ENCODE results near the gene CDH15. TPM values are rescaled to one million over a fixed set of nuclear protein-coding genes. Genes with fewer than 3 reads are reported as not detected.
"Not testable (repeated sequence)": the region's sequence is repeated elsewhere in the genome, so short reads cannot be mapped to it uniquely, and the experiment has no call there.

The CDH15 gene
- total RNA-seq, 1 donor = not detected

DNA sequence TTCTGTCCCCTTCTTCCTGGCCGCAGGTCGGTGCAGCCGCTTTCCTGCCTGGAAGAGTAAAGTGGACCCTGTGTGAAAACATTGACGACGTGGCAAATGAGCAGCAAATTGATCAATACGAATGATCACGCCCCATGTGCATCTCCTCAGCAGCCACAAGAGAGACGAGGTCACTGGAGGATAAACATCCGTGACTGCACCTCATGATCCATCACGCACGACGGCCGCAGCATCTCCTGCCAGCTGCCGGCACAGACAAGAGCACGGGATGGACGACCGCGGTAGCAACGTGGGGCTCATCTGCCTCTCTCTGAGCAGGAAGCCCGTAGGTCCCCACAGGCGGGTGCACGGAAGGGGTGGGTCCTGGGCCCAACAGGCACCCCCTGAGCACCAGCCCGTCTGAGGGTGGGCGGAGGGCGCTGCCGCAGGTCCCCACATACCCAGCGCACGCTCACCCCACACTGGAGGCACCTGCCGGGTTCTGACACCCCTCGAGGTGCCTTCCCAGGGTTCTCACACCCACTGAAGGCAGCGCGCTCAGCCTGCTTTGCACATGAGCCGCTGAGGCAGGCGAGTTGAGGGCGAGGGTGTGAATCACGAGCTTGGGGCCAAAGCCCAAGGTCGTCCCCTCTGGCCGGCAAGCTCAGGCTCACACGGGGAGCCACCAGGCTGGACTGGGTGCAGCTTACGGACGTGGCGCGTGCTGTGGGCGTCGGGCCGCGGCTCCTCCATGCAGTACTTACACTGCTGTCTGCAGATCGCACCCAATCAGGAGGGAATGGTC is 12.3 kb upstream of the CDH15 start:
- H3K4me1 ChIP-seq (ENCODE audit: insufficient read depth, low read length) = no peaks in the 10 kb centered on the region

DNA sequence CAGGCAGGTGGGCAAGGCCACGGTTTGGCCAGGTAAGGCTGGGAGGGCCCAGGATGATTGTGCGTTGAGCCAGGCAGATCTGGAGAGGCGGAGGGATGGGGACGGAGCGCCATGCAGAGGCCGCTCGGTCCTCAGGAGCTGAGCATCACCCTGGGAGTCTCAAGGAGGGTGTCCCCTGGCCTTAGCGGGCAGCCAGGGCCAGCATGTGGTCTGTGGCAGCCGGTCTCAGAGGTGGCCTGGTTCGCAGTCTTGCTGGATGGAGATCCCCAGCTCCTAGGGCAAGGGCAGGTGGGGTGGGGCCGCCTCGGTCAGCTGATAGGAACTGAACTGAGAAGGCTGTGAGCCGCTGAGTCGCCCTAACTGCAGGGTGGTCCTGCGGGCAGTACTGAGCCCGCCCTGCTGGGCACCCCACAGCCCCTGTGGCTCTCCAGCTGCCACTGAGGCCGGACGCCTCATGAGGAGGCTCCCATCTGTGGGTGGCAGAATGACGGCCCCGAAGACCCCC is 11.6 kb upstream of the CDH15 start:
- no peaks in the 10 kb centered on the region for H3K27me3 ChIP-seq (ENCODE audit: insufficient read depth, low read length)
- no peaks in the 10 kb centered on the region for H3K9me3 ChIP-seq (ENCODE audit: low read depth, low read length)
- no peaks in the 10 kb centered on the region for H3K4me1 ChIP-seq (ENCODE audit: insufficient read depth, low read length)
- H3K4me3 ChIP-seq (ENCODE audit: low read length) = no peak overlapping the region

More for the DNA sequence above, 12.3 kb upstream of the CDH15 start:
- Histone ChIP-seq H3K27me3 (ENCODE audit: insufficient read depth, low read length) (no peaks in the 10 kb centered on the region), H3K9me3 (ENCODE audit: low read depth, low read length) (no peaks in the 10 kb centered on the region), H3K4me3 (ENCODE audit: low read length) (no peak overlapping the region)

- Histone ChIP-seq H3K4me3 (ENCODE audit: low read length) (no peak overlapping the region), H3K4me1 (ENCODE audit: insufficient read depth, low read length) (no peaks in the 10 kb centered on the region), H3K27me3 (ENCODE audit: insufficient read depth, low read length) (no peaks in the 10 kb centered on the region), H3K9me3 (ENCODE audit: low read depth, low read length) (no peaks in the 10 kb centered on the region)
These were observed 10.4 kb upstream of the CDH15 start for GRCh38 chr16:89160977-89161701.

DNA sequence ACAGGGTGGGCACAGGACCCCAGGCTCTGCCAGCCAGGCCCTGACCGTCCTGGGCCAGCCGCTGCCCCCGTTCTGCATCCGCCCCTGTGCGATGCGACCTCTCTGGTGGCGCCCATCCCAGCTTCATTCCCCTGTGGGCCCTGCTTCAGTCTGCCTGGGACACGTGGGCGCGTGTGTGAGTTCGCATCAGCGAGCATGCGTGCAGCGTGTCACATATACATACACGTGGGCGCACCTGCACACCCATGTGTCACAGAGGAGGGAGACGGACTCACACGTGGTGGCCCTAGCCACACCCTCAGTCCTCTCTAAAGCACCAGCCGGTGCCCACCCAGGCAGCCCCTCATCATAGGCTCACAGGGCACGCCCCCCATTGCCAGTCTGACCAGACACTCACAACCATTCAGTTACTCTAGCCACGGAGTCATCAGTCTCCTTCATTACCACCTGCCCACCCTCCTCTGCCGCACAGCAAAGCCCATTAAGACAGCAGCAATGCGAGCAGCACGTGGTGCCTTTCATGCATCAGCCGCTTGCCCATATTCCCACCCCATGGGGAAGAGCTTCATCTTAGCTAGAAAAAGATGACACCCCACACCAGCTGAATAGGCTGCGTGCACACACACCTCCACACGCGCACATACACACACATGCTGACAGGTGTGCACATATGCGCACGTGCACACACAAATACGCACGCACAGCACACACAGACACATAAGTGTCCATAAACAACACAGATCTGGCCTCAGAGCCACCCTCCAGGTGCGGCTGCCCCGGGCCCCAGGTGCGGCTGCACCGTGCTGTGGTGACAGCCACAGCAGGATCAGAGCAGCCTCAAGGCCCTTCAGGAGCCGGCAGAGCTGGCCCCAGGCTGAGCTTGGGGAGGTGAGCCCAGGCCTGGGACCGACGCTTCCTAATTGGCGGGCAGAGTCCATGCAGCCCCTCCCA is 9.5 kb upstream of the CDH15 start:
- Histone ChIP-seq H3K4me3 (ENCODE audit: low read length) (no peak overlapping the region), H3K4me1 (ENCODE audit: insufficient read depth, low read length) (peaks cover 1% of the 10 kb centered on the region), H3K9me3 (ENCODE audit: low read depth, low read length) (no peaks in the 10 kb centered on the region)

GRCh38 chr16:89163297-89163696 is 8.3 kb upstream of the CDH15 start:
- Histone ChIP-seq H3K9me3 (ENCODE audit: low read depth, low read length) (no peaks in the 10 kb centered on the region), H3K4me3 (ENCODE audit: low read length) (no peak overlapping the region), H3K4me1 (ENCODE audit: insufficient read depth, low read length) (peaks cover 8% of the 10 kb centered on the region), H3K27me3 (ENCODE audit: insufficient read depth, low read length) (no peaks in the 10 kb centered on the region)

More for the DNA sequence above, 9.5 kb upstream of the CDH15 start:
- H3K27me3 ChIP-seq (ENCODE audit: insufficient read depth, low read length) = no peaks in the 10 kb centered on the region

GRCh38 chr16:89164436-89164835 is 7.1 kb upstream of the CDH15 start:
- Histone ChIP-seq H3K9me3 (ENCODE audit: low read depth, low read length) (no peaks in the 10 kb centered on the region), H3K27me3 (ENCODE audit: insufficient read depth, low read length) (no peaks in the 10 kb centered on the region), H3K4me3 (ENCODE audit: low read length) (no peak overlapping the region), H3K4me1 (ENCODE audit: insufficient read depth, low read length) (peaks cover 8% of the 10 kb centered on the region)

DNA sequence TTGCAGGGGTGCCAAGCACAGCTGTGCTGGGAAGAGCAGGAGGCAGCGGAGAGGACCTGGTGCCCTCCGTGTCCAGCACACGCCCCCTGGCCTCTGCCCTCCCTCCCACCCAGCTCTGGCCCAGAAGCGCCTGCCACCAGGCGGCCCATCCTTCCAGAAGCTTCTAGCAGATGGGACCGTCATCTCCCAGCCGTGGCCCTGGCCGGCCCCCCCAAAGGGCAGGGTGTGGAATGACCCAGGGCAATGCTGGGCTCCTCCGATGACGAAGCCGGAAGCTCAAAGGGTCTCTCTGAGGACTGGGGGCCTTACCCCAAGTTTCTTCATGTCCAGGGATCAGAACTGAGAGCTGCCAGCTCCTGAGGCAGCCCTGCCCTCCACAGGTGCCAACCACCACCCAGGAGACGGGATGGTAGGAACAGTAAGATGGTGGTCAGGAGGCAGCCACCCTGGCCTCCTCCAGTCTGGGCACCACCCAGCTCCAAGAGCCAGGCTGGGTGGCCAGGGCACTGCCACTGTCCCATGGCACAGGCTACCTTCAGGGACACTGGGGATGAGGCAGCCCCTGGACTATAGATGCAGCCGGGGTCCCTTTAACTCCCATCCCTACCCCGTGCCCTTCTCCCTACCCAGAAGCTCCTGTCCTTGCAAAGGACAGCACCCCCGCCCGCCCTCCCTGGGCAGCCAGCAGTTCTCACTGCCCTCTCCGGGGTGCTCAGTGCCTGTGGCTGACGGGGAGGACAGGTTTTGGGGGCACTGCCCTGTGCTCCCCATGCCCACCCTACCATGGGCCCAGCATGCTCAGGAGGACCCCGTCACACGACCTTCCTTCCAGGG is 6.5 kb upstream of the CDH15 start:
- Histone ChIP-seq H3K27me3 (ENCODE audit: insufficient read depth, low read length) (no peaks in the 10 kb centered on the region), H3K4me3 (ENCODE audit: low read length) (no peak overlapping the region), H3K4me1 (ENCODE audit: insufficient read depth, low read length) (peaks cover 8% of the 10 kb centered on the region), H3K9me3 (ENCODE audit: low read depth, low read length) (no peaks in the 10 kb centered on the region)

DNA sequence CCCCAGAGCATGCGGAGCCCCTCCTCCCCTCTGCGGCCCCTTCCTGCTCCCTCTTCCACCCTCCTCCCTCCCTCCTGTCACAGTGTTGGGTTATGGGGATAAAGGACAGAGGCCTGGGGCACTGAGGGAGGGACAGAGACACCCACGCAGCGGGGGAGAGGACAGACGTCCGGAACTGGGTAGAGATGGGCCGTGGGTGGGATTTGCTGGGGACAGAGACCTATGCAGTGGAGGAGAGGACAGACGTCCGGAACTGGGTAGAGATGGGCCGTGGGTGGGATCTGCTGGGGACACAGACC is 5.9 kb upstream of the CDH15 start:
- not testable (repeated sequence) for H3K9me3 ChIP-seq (ENCODE audit: low read depth, low read length); H3K27me3 ChIP-seq (ENCODE audit: insufficient read depth, low read length); H3K4me3 ChIP-seq (ENCODE audit: low read length)
- H3K4me1 ChIP-seq (ENCODE audit: insufficient read depth, low read length) = peaks cover 14% of the 10 kb centered on the region

- H3K9me3 ChIP-seq (ENCODE audit: low read depth, low read length) = no peaks in the 10 kb centered on the region
- peaks cover 19% of the 10 kb centered on the region for H3K4me1 ChIP-seq (ENCODE audit: insufficient read depth, low read length)
- H3K4me3 ChIP-seq (ENCODE audit: low read length) = no peak overlapping the region
- no peaks in the 10 kb centered on the region for H3K27me3 ChIP-seq (ENCODE audit: insufficient read depth, low read length)
These were observed 4.7 kb upstream of the CDH15 start for GRCh38 chr16:89166696-89167424.

DNA sequence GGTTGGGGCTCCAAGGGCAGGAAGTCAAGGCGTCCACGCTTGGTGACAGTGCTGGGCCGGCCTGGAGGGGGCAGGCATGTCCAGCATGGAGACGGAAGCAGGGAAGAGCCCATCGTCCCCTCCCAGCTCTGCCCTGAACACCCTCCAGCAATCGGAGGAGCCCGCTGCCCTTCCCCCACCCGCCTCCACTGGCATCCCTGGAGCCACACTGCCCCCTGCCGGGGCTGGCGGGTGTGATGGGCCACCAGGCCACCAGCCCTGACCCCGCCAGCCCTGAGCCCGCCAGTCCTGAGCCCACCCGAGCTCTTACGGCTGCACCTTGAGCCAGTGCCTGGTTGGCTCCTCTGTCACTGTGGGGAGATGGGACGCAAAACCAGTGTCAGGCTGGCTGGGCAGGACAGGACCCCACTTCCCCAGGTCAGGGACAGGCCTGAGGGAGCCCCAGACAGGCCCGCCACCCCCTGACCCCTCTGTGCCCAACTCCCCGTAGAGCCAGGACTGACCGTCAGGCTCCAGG is 4.1 kb upstream of the CDH15 start:
- H3K9me3 ChIP-seq (ENCODE audit: low read depth, low read length) = no peaks in the 10 kb centered on the region
- no peak overlapping the region for H3K4me3 ChIP-seq (ENCODE audit: low read length)
- no peaks in the 10 kb centered on the region for H3K27me3 ChIP-seq (ENCODE audit: insufficient read depth, low read length)
- peaks cover 19% of the 10 kb centered on the region for H3K4me1 ChIP-seq (ENCODE audit: insufficient read depth, low read length)

DNA sequence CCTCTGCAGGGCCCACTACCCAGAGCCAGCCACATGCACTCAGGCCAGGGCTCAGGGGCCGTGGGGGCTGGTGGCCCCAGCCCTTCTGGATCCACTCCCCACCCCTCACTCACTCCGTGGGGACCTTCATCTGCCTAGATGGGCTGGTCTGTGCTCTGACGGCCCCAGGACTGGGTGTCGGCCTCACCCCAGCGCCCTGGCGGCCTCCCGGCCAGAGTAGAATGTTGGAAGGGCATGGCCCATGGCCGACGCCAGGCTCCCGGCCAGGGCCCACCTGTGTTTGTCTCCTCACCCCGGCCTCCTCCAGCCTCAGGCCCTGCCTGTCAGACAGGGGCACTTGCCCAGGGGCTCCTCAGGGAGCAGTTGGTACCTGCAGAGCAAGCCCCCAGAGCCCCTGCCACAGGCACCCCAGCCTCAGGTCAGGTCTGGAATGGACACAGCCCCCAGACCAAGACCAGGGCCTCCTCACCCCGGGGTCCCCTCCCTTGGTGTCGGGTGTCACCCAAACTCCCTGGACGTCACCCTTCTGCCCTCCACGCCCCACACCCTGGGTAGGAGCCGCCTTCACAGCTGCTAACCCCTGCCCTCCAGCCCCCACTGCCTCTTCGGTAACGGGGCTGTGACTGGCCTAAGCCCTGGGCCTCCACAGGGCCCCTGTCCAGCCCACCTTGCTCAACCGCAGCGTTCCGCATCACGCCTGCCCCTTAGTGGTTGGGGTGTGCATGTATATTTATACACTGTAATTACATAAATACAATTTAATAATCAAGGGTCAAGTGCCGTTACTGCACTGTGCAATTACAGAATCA is 3.0 kb upstream of the CDH15 start:
- H3K9me3 ChIP-seq (ENCODE audit: low read depth, low read length) = no peaks in the 10 kb centered on the region
- H3K4me1 ChIP-seq (ENCODE audit: insufficient read depth, low read length) = peaks cover 19% of the 10 kb centered on the region
- H3K4me3 ChIP-seq (ENCODE audit: low read length) = no peak overlapping the region
- no peaks in the 10 kb centered on the region for H3K27me3 ChIP-seq (ENCODE audit: insufficient read depth, low read length)

- H3K9me3 ChIP-seq (ENCODE audit: low read depth, low read length) = no peaks in the 10 kb centered on the region
- no peak overlapping the region for H3K4me3 ChIP-seq (ENCODE audit: low read length)
- peaks cover 19% of the 10 kb centered on the region for H3K4me1 ChIP-seq (ENCODE audit: insufficient read depth, low read length)
- no peaks in the 10 kb centered on the region for H3K27me3 ChIP-seq (ENCODE audit: insufficient read depth, low read length)
These were observed 1.8 kb upstream of the CDH15 start for GRCh38 chr16:89169778-89170177.

Data from mononuclear cell (primary cell).